Measurements from ENCODE around the gene PRKACA.

DNA sequence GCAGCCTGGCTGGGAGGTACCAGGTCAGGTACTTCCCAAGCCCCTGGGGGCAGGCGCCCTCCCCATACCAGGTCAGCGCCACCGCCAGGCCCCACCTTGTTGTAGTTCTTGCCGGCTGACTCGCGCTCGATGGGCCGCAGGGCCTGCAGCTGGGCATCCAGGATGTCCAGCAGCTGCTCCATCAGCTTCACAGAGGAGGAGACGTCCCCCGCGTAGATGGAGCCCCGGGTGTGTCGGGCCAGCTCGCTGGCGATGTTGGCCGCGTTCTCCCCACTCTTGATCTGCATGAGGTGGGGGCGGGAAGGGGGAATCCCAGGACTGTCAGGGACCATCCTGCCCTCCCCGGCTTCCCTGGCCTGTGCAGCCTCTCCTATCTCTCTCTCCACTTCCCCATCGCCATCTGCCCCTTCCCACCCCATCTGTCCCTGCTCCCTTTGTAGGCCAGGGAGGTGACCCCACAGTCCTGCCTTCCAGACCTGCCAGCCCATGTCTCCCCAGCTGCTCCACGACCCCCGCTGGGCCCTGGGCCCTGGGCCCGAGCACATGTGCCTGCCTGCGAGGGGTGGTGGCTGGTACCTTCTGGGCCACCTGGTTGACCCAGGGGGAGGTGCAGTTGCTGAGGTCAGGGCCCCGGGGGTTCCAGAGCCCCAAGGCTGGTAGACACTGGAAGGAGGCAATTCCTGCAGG is 42.6 kb upstream of the PRKACA start:
- TF ChIP-seq POLR2A (IDR thresholded peaks at IDR 0.05): no peak
- TF ChIP-seq, protein P1, sequence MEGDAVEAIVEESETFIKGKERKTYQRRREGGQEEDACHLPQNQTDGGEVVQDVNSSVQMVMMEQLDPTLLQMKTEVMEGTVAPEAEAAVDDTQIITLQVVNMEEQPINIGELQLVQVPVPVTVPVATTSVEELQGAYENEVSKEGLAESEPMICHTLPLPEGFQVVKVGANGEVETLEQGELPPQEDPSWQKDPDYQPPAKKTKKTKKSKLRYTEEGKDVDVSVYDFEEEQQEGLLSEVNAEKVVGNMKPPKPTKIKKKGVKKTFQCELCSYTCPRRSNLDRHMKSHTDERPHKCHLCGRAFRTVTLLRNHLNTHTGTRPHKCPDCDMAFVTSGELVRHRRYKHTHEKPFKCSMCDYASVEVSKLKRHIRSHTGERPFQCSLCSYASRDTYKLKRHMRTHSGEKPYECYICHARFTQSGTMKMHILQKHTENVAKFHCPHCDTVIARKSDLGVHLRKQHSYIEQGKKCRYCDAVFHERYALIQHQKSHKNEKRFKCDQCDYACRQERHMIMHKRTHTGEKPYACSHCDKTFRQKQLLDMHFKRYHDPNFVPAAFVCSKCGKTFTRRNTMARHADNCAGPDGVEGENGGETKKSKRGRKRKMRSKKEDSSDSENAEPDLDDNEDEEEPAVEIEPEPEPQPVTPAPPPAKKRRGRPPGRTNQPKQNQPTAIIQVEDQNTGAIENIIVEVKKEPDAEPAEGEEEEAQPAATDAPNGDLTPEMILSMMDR (IDR thresholded peaks at IDR 0.05): no peak
